ENCODE data around the gene MSLN. TPM values are rescaled to one million over a fixed set of nuclear protein-coding genes. Genes with fewer than 3 reads are reported as not detected.

The MSLN gene
- total RNA-seq, 1 experiment from 2014 or later = 6.5 TPM

GRCh38 chr16:804193-805048 is 43.9 kb downstream of the MSLN start:
- DNase-seq (ENCODE audit: low spot score) = no peak

GRCh38 chr16:805474-805873 is 44.9 kb downstream of the MSLN start:
- no peak for DNase-seq (ENCODE audit: low spot score)

GRCh38 chr16:807347-808084 is 47.0 kb downstream of the MSLN start:
- peak; percentile 91 for DNase-seq (ENCODE audit: low spot score)

- DNase-seq (ENCODE audit: low spot score) = no peak
Measured at GRCh38 chr16:808085-808386, 47.5 kb downstream of the MSLN start.

- DNase-seq (ENCODE audit: low spot score) = no peak
Measured at GRCh38 chr16:813204-813915, 52.8 kb downstream of the MSLN start.

GRCh38 chr16:813916-814412 is 53.4 kb downstream of the MSLN start:
- DNase-seq (ENCODE audit: low spot score) = no peak

GRCh38 chr16:814974-815373 is 54.4 kb downstream of the MSLN start:
- peak; percentile 90 for DNase-seq (ENCODE audit: low spot score)

GRCh38 chr16:815861-816260 is 55.3 kb downstream of the MSLN start:
- no peak for DNase-seq (ENCODE audit: low spot score)

- no peak for DNase-seq (ENCODE audit: low spot score)
Measured at GRCh38 chr16:817001-817906, 56.7 kb downstream of the MSLN start.

GRCh38 chr16:818132-818531 is 57.6 kb downstream of the MSLN start:
- DNase-seq (ENCODE audit: low spot score) = no peak

Other genes with a start within 250 kb of the MSLN start
- gene CAPN15, start 233.0 kb upstream of the MSLN start, total RNA-seq (2014; rRNA removed; shearing (Covaris generic)) = 53.5 and 60.0 TPM in 2 replicates
- gene PRR35, start 200.3 kb upstream of the MSLN start, total RNA-seq (2014; rRNA removed; shearing (Covaris generic)) = not detected in 2 replicates
- 0.34 TPM in 1 of 2 replicates, not detected in the other for gene NHLRC4, start 193.7 kb upstream of the MSLN start, total RNA-seq (2014; rRNA removed; shearing (Covaris generic))
- gene PIGQ, start 190.8 kb upstream of the MSLN start, total RNA-seq (2014; rRNA removed; shearing (Covaris generic)) = 76.5 and 77.1 TPM in 2 replicates
- 16.8 and 20.2 TPM in 2 replicates for gene RAB40C, start 170.7 kb upstream of the MSLN start, total RNA-seq (2014; rRNA removed; shearing (Covaris generic))
- gene WFIKKN1, start 129.7 kb upstream of the MSLN start, total RNA-seq (2014; rRNA removed; shearing (Covaris generic)) = 0.24 TPM in 1 of 2 replicates, not detected in the other
- gene METTL26, start 124.4 kb upstream of the MSLN start, total RNA-seq (2014; rRNA removed; shearing (Covaris generic)) = 126 and 150 TPM in 2 replicates
- 27.8 and 36.1 TPM in 2 replicates for gene MCRIP2, start 118.9 kb upstream of the MSLN start, total RNA-seq (2014; rRNA removed; shearing (Covaris generic))
- gene WDR90, start 111.4 kb upstream of the MSLN start, total RNA-seq (2014; rRNA removed; shearing (Covaris generic)) = 17.1 and 28.7 TPM in 2 replicates
- gene RHOT2, start 92.6 kb upstream of the MSLN start, total RNA-seq (2014; rRNA removed; shearing (Covaris generic)) = 38.5 and 41.2 TPM in 2 replicates
- gene RHBDL1, start 85.1 kb upstream of the MSLN start, total RNA-seq (2014; rRNA removed; shearing (Covaris generic)) = 2.2 and 2.8 TPM in 2 replicates
- gene STUB1, start 80.3 kb upstream of the MSLN start, total RNA-seq (2014; rRNA removed; shearing (Covaris generic)) = 227 and 249 TPM in 2 replicates
- gene JMJD8, start 76.4 kb upstream of the MSLN start, total RNA-seq (2014; rRNA removed; shearing (Covaris generic)) = 1.6 and 3.4 TPM in 2 replicates
- 2.9 and 3.1 TPM in 2 replicates for gene WDR24, start 70.3 kb upstream of the MSLN start, total RNA-seq (2014; rRNA removed; shearing (Covaris generic))
- gene FBXL16, start 54.9 kb upstream of the MSLN start, total RNA-seq (2014; rRNA removed; shearing (Covaris generic)) = 9.9 and 10.0 TPM in 2 replicates
- gene METRN, start 45.6 kb upstream of the MSLN start, total RNA-seq (2014; rRNA removed; shearing (Covaris generic)) = 71.9 and 87.2 TPM in 2 replicates
- 83.8 and 94.2 TPM in 2 replicates for gene ANTKMT, start 39.6 kb upstream of the MSLN start, total RNA-seq (2014; rRNA removed; shearing (Covaris generic))
- 2.1 and 4.0 TPM in 2 replicates for gene CCDC78, start 34.3 kb upstream of the MSLN start, total RNA-seq (2014; rRNA removed; shearing (Covaris generic))
- 15.0 and 25.3 TPM in 2 replicates for gene HAGHL, start 33.6 kb upstream of the MSLN start, total RNA-seq (2014; rRNA removed; shearing (Covaris generic))
- 45.1 and 47.5 TPM in 2 replicates for gene CIAO3, start 19.7 kb upstream of the MSLN start, total RNA-seq (2014; rRNA removed; shearing (Covaris generic))
- 58.3 and 70.0 TPM in 2 replicates for gene RPUSD1, start 27.6 kb downstream of the MSLN start, total RNA-seq (2014; rRNA removed; shearing (Covaris generic))
- gene CHTF18, start 27.9 kb downstream of the MSLN start, total RNA-seq (2014; rRNA removed; shearing (Covaris generic)) = 36.9 and 44.2 TPM in 2 replicates
- not detected in 2 replicates for gene GNG13, start 40.0 kb downstream of the MSLN start, total RNA-seq (2014; rRNA removed; shearing (Covaris generic))
- gene LMF1, start 210.2 kb downstream of the MSLN start, total RNA-seq (2014; rRNA removed; shearing (Covaris generic)) = 14.1 and 25.1 TPM in 2 replicates
- 0.07 and 0.14 TPM in 2 replicates for gene SOX8, start 221.0 kb downstream of the MSLN start, total RNA-seq (2014; rRNA removed; shearing (Covaris generic))

Measured in A172 (cell line).